ENCODE measurements around the gene SLIT3.

DNA sequence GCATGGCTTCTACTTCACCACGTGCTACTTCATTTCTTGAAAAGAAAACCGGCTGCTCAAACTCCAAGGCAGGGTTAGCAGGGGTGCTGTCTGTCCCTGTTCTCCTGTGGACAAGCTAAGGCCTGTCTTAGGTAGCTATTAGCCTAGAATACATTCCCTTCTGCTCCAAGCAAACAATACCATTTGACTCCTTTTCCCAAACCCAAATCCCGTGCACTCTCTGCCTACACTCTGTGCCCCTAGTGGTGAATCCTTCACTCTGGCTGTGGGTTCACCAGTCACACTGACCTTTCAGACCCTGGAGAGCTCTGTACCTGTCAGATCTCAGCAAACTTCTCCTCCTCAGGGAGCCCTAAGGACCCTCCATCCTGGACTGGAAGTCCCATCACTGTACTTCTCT lies 211.6 kb downstream of the SLIT3 start:
- TF ChIP-seq GATA3 (IDR thresholded peaks at IDR 0.05; ENCODE audit: low read depth, low read length) (no peak), GATA2 (IDR thresholded peaks at IDR 0.05; ENCODE audit: low read depth, low read length) (no peak)

Measured in SH-SY5Y (cell line).